HG02938 (cell line): ENCODE results near the gene DAPK3.
"Not testable (repeated sequence)": the region's sequence is repeated elsewhere in the genome, so short reads cannot be mapped to it uniquely, and the experiment has no call there.

ENCODE experiments used
- ATAC-seq: cut with Tn5 transposase; IDR thresholded peaks from one replicate; pipeline ENCODE4 v1.9.1; 2021; ENCODE audit warnings: mild to moderate bottlenecking, moderate library complexity; ENCODE audit not compliant: unreplicated experiment

Gene DAPK3

GRCh38 chr19:3979289-3979673 lies 8.4 kb upstream of the DAPK3 start:
- no peak for ATAC-seq

GRCh38 chr19:3978145-3978544 lies 7.2 kb upstream of the DAPK3 start:
- ATAC-seq, result no peak

GRCh38 chr19:3977242-3978143 lies 6.6 kb upstream of the DAPK3 start:
- no peak for ATAC-seq

- ATAC-seq, result no peak
Measured at GRCh38 chr19:3976495-3977241, 5.8 kb upstream of the DAPK3 start.

GRCh38 chr19:3975637-3976087 lies 4.8 kb upstream of the DAPK3 start:
- ATAC-seq, result no peak

- no peak for ATAC-seq
Measured at GRCh38 chr19:3975144-3975543, 4.2 kb upstream of the DAPK3 start.

- ATAC-seq, result no peak
Measured at GRCh38 chr19:3970313-3970807, 539 bp downstream of the DAPK3 start.

- no peak for ATAC-seq
Measured at GRCh38 chr19:3969435-3970312, 1.2 kb downstream of the DAPK3 start.

- ATAC-seq, result no peak
Measured at GRCh38 chr19:3968556-3969434, 2.1 kb downstream of the DAPK3 start.

- not testable (repeated sequence) for ATAC-seq
Measured at GRCh38 chr19:3967983-3968382, 2.9 kb downstream of the DAPK3 start.

GRCh38 chr19:3966051-3967017 lies 4.6 kb downstream of the DAPK3 start:
- no peak for ATAC-seq

GRCh38 chr19:3964256-3965194 lies 6.4 kb downstream of the DAPK3 start:
- no peak for ATAC-seq

- ATAC-seq, result no peak
Measured at GRCh38 chr19:3963458-3964255, 7.2 kb downstream of the DAPK3 start.

GRCh38 chr19:3961007-3961406 lies 9.9 kb downstream of the DAPK3 start:
- no peak for ATAC-seq

- ATAC-seq, result no peak
Measured at GRCh38 chr19:3959766-3960131, 11.2 kb downstream of the DAPK3 start.

- no peak for ATAC-seq
Measured at GRCh38 chr19:3958836-3959765, 11.8 kb downstream of the DAPK3 start.
